GM18951 (cell line): Measurements from ENCODE around the gene PRICKLE3.

Source experiments
- POLR2A ChIP-seq: IDR thresholded peaks from 4 replicates; pipeline ENCODE4 v1.6.1; 2011; ENCODE audit warnings: mild to moderate bottlenecking; ENCODE audit not compliant: insufficient read length, insufficient read depth; ENCODE audit errors: extremely low read depth
- in situ Hi-C: fragments of 300-500 bp; cut with MboI; formaldehyde crosslinking; loops from one replicate; pipeline ENCODE4 v1.12.0; 2022; ENCODE audit warnings: low sequenced_read_pairs, mixed read lengths, inconsistent platforms; ENCODE audit not compliant: unreplicated experiment

The PRICKLE3 gene

DNA sequence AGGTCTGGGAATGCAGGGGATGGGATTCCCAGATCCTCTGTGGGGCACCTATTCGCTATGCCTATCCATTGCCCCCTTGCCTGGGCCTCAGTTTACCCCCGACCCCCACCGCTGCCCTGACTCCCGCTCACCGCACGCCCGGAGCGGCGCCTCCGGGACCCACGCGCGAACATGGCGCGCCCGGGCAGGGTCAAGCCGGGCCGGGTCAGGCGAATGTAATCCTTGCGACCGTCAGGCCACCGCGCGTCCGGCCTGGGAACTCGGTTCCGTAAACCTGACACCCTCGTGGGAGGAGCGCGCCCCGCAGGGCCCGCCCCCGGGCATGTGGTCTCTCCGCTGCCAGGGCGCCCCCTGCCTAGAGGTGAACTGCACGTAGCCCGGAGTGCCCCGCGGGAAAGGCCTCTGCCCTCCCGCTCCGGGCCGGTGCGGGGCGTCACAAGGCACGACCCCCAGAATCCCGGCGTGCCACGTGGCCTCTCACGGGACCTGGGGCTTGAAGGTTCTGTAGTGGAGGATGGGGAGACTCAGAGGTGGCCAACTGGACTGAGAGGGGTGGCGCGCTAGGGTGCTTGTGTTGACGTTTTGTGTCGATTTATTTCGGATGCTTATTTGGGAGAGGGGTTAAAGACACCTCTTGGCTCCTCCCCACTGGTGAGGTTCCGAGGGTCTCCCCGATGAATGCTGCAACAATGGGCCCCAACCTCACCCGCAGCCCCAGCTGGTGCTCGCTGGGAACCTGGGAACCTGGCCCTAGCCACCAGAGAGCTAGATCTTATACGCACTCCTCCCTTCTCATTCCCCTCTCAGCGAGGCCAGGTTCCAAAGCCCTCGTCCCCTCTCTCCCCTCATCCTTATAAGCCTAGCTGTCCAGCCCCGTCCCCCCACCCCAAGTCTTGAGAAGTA, at the start of gene PRICKLE3:
Gene PRICKLE3 (minus strand): TSS at position 249 of the 903 bp plus-strand sequence. CDS start 76 bp downstream, at position 173.
- in situ Hi-C loops: no loop called here
- TF ChIP-seq POLR2A: peak; percentile 78

GRCh38 chrX:49233887-49234555, 47.8 kb upstream of the PRICKLE3 start:
- in situ Hi-C loops: no loop called here
- no peak for TF ChIP-seq POLR2A

DNA sequence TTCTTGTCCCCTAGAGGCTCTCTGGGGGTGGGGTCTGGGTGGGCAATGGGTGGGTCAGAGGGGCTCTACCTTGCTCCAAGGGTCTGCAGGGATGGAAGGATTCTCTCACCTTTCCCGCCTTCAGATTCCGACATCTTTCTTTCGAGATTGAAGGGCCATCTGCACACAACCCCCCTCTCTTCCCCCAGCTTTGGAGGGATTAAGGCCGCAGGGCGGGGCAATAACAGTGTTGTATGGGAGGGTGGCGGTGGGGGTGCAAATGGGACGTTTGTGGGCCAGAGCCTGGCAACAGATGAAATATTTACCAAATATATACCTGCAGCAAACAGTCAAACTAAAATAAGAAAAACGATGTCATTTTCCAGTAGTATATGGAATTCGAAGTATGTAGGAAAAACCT, 47.0 kb upstream of the PRICKLE3 start, which contains the start of gene CACNA1F:
Gene CACNA1F (minus strand): TSS at position 165 of the 400 bp plus-strand sequence. CDS start 31 bp downstream, at position 134.
- TF ChIP-seq POLR2A: no peak
- in situ Hi-C loops: no loop called here

- TF ChIP-seq POLR2A: no peak
- in situ Hi-C loops: no loop called here
These were observed 46.4 kb upstream of the PRICKLE3 start for GRCh38 chrX:49232525-49232924.

GRCh38 chrX:49231333-49232000, 45.3 kb upstream of the PRICKLE3 start:
- no peak for TF ChIP-seq POLR2A
- in situ Hi-C loops: no loop called here

- in situ Hi-C loops: no loop called here
- TF ChIP-seq POLR2A: no peak
These were observed 44.5 kb upstream of the PRICKLE3 start for GRCh38 chrX:49230500-49231232.

GRCh38 chrX:49228185-49228584, 42.0 kb upstream of the PRICKLE3 start:
- no peak for TF ChIP-seq POLR2A
- in situ Hi-C loops: no loop called here

DNA sequence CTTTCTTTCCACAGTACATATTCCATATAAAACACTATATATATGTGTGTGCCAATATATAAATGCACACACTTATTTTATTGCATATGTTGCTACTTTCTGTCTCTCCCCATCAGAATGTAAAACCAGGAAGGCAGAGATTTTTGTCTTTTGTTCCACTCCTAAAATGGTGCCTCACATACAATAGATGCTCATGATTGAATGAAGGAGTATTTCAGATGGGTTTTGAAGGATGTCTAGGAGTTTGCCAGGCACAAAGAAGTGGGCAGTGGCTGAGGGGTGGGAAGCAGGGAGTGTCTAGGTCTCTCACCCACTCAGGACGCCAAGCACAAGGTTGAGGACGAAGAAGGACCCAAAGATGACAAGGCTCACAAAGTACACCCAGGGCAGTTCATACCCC, 41.6 kb upstream of the PRICKLE3 start:
- TF ChIP-seq POLR2A: no peak
- in situ Hi-C loops: no loop called here

DNA sequence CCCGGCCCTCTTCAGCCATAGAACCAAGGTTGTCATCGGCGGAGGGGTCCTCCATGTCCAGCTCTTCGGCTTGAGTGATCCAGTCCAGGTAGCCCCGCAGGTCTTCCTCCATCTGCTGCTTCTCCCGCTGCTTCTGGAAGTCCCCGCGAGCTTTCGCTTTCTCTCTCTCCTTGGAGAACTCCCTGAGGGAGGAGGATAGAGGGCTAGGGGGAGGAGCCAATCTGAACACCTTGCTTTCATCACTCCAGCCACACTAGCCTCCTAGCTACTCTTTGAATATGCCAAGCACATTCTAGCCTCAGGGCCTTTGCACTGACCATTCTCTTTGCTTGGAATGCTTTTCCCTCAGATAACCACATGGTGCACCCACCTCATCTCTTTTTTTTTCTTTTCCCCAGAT, 40.8 kb upstream of the PRICKLE3 start:
- in situ Hi-C loops: no loop called here
- no peak for TF ChIP-seq POLR2A

- TF ChIP-seq POLR2A: no peak
- in situ Hi-C loops: no loop called here
These were observed 39.7 kb upstream of the PRICKLE3 start for GRCh38 chrX:49225858-49226257.

GRCh38 chrX:49221868-49222267, 35.7 kb upstream of the PRICKLE3 start:
- no peak for TF ChIP-seq POLR2A
- in situ Hi-C loops: no loop called here

DNA sequence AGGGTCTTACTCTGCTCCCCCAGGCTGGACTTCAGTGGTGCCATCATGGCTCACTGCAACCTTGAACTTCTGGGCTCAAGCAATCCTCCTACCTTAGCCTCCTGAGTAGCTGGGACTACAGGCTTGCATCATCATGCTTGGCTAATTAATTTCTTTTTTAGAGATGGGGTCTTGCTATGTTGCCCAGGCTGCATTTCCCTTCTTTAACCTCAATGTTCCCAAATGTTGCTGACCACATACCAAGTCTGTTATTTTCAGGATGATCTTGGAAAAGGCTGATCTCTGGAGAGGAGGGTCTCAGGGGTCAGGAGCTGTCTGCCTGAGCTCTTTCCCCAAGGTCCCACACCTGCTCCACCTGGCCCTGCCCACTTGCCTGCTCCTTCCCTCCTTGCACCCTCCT, 33.9 kb upstream of the PRICKLE3 start:
- in situ Hi-C loops: no loop called here
- TF ChIP-seq POLR2A: no peak
